Umbilical cord (tissue), 2 donors: ENCODE measurements around the gene EPB41L4A. TPM values are rescaled to one million over a fixed set of nuclear protein-coding genes. Genes with fewer than 3 reads are reported as not detected.
A peak's percentile ranks its signal among the peaks of the same experiment; 100 is the strongest.

Experiments
- DNase-seq: peaks from one replicate; pipeline ENCODE4 v3.0.0-alpha.2; 2015; ENCODE audit warnings: low spot score
- total RNA-seq: library from RNA; depleted of rRNA; stranded (reverse); fragments of >200 nt; gene quantifications from one replicate; pipeline ENCODE4 v1.2.3, GENCODE V29; 2014; ENCODE audit warnings: low replicate concordance; ENCODE audit not compliant: insufficient read depth

The EPB41L4A gene
- total RNA-seq, 1 donor from 2014 or later: 44.8 TPM

- DNase-seq: no peak
Measured at GRCh38 chr5:112312295-112313275, 106.5 kb downstream of the EPB41L4A start.

GRCh38 chr5:112310746-112311145 is 108.3 kb downstream of the EPB41L4A start:
- no peak for DNase-seq

- no peak for DNase-seq
Measured at GRCh38 chr5:112308608-112309007, 110.5 kb downstream of the EPB41L4A start.

- DNase-seq: no peak
Measured at GRCh38 chr5:112306956-112307355, 112.1 kb downstream of the EPB41L4A start.

- DNase-seq: no peak
Measured at GRCh38 chr5:112304743-112305142, 114.3 kb downstream of the EPB41L4A start.

GRCh38 chr5:112303685-112304084 is 115.4 kb downstream of the EPB41L4A start:
- no peak for DNase-seq

- no peak for DNase-seq
Measured at GRCh38 chr5:112294126-112294525, 125.0 kb downstream of the EPB41L4A start.

- no peak for DNase-seq
Measured at GRCh38 chr5:112293587-112293986, 125.5 kb downstream of the EPB41L4A start.

- DNase-seq: no peak
Measured at GRCh38 chr5:112290691-112291090, 128.4 kb downstream of the EPB41L4A start.

- DNase-seq: no peak
Measured at GRCh38 chr5:112289465-112289864, 129.6 kb downstream of the EPB41L4A start.

GRCh38 chr5:112283943-112284929 is 134.8 kb downstream of the EPB41L4A start:
- DNase-seq: no peak

- no peak for DNase-seq
Measured at GRCh38 chr5:112283034-112283582, 136.0 kb downstream of the EPB41L4A start.

GRCh38 chr5:112279082-112279481 is 140.0 kb downstream of the EPB41L4A start:
- DNase-seq: no peak

GRCh38 chr5:112276991-112277390 is 142.1 kb downstream of the EPB41L4A start:
- no peak for DNase-seq

GRCh38 chr5:112275671-112276070 is 143.4 kb downstream of the EPB41L4A start:
- no peak for DNase-seq

GRCh38 chr5:112270299-112271293 is 148.5 kb downstream of the EPB41L4A start:
- DNase-seq: peak; percentile 15

GRCh38 chr5:112267231-112267630 is 151.8 kb downstream of the EPB41L4A start:
- DNase-seq: no peak

- no peak for DNase-seq
Measured at GRCh38 chr5:112264666-112265065, 154.4 kb downstream of the EPB41L4A start.

GRCh38 chr5:112264151-112264550 is 154.9 kb downstream of the EPB41L4A start:
- no peak for DNase-seq

GRCh38 chr5:112263469-112263868 is 155.6 kb downstream of the EPB41L4A start:
- DNase-seq: no peak
